ENCODE results near the gene EPHB1. TPM values are rescaled to one million over a fixed set of nuclear protein-coding genes. Genes with fewer than 3 reads are reported as not detected.
"Not testable (repeated sequence)": the region's sequence is repeated elsewhere in the genome, so short reads cannot be mapped to it uniquely, and the experiment has no call there.

Gene EPHB1
- total RNA-seq, 4 donors from 2014 or later = 2.6 to 5.3 (median 3.1) TPM; not detected in 1

DNA sequence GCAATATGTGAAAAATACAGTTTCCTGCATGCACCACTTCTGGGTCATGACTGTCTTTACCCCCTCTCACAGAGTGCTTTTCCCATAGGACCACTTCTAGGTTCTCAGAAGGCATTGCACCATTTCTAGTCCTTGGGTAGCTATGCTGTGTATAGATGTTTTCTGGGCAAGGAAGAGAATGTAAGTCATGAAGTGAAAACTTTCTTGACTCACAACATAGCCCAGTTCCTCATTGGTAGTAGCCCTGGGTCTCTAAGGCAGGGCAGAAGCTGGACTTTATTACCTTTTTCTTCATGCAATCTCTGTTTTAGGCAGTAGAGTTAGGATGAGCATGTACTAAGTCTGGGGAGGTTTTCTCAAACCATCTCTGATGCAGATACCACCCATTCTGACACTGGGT is 203.1 kb downstream of the EPHB1 start:
- no peaks in the 10 kb centered on the region for H3K27me3 ChIP-seq
- intact Hi-C loops (cut with DNase I; ENCODE audit: low total_unique reads) = no loop called here

DNA sequence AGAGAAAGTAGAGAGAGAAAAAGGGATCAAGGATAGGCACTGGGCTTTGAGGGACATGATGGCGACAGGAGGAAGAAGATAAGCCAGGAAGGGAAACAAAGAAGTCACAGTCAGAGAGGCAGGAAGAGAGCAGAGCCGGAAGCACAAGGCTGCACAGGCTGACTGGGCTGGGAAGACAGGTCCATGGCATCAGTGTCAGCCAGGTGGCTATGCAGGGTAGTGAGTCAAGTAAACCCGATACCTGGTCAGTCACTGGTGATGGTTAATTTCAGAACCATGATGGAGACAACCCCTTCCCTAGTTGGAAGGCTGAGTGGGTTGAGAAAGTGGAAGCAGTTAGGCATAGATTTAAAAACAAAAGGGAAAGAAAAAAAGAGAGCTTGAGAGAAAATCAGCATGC is 203.8 kb downstream of the EPHB1 start:
- Histone ChIP-seq H3K4me3 (no peak overlapping the region), H3K4me1 (no peaks in the 10 kb centered on the region), H3K27me3 (no peaks in the 10 kb centered on the region), H3K9me3 (no peaks in the 10 kb centered on the region), H3K27ac (no peak overlapping the region), H3K36me3 (no peaks in the 10 kb centered on the region)
- intact Hi-C loops (cut with DNase I; ENCODE audit: low total_unique reads) = no loop called here
- TF ChIP-seq POLR2A (IDR thresholded peaks at IDR 0.05) = no peak
- TF ChIP-seq, protein P1, sequence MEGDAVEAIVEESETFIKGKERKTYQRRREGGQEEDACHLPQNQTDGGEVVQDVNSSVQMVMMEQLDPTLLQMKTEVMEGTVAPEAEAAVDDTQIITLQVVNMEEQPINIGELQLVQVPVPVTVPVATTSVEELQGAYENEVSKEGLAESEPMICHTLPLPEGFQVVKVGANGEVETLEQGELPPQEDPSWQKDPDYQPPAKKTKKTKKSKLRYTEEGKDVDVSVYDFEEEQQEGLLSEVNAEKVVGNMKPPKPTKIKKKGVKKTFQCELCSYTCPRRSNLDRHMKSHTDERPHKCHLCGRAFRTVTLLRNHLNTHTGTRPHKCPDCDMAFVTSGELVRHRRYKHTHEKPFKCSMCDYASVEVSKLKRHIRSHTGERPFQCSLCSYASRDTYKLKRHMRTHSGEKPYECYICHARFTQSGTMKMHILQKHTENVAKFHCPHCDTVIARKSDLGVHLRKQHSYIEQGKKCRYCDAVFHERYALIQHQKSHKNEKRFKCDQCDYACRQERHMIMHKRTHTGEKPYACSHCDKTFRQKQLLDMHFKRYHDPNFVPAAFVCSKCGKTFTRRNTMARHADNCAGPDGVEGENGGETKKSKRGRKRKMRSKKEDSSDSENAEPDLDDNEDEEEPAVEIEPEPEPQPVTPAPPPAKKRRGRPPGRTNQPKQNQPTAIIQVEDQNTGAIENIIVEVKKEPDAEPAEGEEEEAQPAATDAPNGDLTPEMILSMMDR (IDR thresholded peaks at IDR 0.05) = no peak
- no peak for DNase-seq

More for the DNA sequence above, 203.1 kb downstream of the EPHB1 start:
- H3K4me3 ChIP-seq = no peak overlapping the region
- H3K9me3 ChIP-seq = no peaks in the 10 kb centered on the region
- TF ChIP-seq POLR2A (IDR thresholded peaks at IDR 0.05) = no peak
- TF ChIP-seq, protein P1 (IDR thresholded peaks at IDR 0.05) = no peak
- DNase-seq = no peak
- no peaks in the 10 kb centered on the region for H3K4me1 ChIP-seq
- H3K36me3 ChIP-seq = no peaks in the 10 kb centered on the region
- H3K27ac ChIP-seq = no peak overlapping the region

DNA sequence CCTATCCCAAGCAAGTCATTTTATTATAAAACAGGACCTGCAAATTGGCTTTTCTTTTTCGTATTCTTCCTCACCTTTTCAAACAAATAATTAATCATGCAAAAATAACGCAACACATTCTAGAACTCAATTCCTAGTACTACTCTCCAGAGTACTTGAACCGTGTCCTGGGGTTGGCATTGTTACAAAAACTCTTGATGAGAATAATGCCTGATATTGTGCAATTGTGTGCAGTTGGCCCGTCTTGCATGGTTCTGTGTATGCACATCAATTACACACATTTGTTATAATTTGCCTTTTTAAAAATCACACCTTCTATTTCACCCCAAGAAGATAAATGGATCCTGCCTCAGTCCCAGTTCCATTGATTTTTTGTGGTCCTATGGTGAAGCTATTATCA is 205.4 kb downstream of the EPHB1 start:
- intact Hi-C loops (cut with DNase I; ENCODE audit: low total_unique reads) = no loop called here
- no peak overlapping the region for H3K27ac ChIP-seq

DNA sequence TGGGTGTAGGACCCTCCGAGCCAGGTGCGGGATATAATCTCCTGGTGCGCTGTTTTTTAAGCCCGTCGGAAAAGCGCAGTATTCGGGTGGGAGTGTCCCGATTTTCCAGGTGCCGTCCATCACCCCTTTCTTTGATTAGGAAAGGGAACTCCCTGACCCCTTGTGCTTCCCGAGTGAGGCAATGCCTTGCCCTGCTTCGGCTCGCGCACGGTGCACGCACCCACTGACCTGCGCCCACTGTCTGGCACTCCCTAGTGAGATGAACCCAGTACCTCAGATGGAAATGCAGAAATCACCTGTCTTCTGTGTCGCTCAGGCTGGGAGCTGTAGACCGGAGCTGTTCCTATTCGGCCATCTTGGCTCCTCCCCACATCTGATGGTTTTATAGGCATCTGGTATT is 210.6 kb downstream of the EPHB1 start:
- H3K4me3 ChIP-seq; DNase-seq; intact Hi-C loops (cut with DNase I; ENCODE audit: low total_unique reads); H3K36me3 ChIP-seq; H3K4me1 ChIP-seq; H3K27ac ChIP-seq; H3K27me3 ChIP-seq; H3K9me3 ChIP-seq: not testable (repeated sequence)

More for the DNA sequence above, 205.4 kb downstream of the EPHB1 start:
- TF ChIP-seq, protein P1 (IDR thresholded peaks at IDR 0.05) = no peak
- TF ChIP-seq POLR2A (IDR thresholded peaks at IDR 0.05) = no peak
- no peak for DNase-seq
- H3K36me3 ChIP-seq = no peaks in the 10 kb centered on the region
- H3K4me3 ChIP-seq = no peak overlapping the region
- H3K4me1 ChIP-seq = no peaks in the 10 kb centered on the region
- no peaks in the 10 kb centered on the region for H3K9me3 ChIP-seq
- no peaks in the 10 kb centered on the region for H3K27me3 ChIP-seq

DNA sequence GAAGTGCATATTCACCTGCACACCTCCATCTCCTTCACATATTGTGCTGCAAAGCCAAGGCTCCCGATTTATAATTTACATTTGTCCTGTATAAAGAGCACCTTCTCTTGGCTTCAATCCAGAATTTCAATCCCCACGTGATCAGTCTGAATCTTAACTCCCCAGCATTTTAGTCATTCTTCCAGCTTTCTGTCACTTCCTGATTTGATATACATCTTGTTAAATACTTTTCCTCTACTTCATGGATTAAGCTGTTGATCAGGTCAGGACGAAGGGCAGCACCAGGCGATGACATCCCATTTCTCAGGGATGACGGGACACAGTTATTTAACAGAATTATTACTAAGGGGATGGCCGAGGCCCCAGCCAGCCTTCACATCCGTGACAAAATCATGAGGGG is 212.5 kb downstream of the EPHB1 start:
- no peak for DNase-seq

More for the DNA sequence above, 212.5 kb downstream of the EPHB1 start:
- no peak overlapping the region for H3K27ac ChIP-seq
- no peaks in the 10 kb centered on the region for H3K36me3 ChIP-seq
- no peaks in the 10 kb centered on the region for H3K9me3 ChIP-seq
- H3K4me3 ChIP-seq = no peak overlapping the region
- TF ChIP-seq, protein P1 (IDR thresholded peaks at IDR 0.05) = no peak
- TF ChIP-seq POLR2A (IDR thresholded peaks at IDR 0.05) = no peak
- H3K4me1 ChIP-seq = no peaks in the 10 kb centered on the region
- intact Hi-C loops (cut with DNase I; ENCODE audit: low total_unique reads) = no loop called here
- no peaks in the 10 kb centered on the region for H3K27me3 ChIP-seq

Measured in uterus (tissue), 4 donors.